GM18499 (cell line): ENCODE data around the gene LTK.
"Not testable (repeated sequence)": the region's sequence is repeated elsewhere in the genome, so short reads cannot be mapped to it uniquely, and the experiment has no call there.

ENCODE experiments used
- ATAC-seq: cut with Tn5 transposase; IDR thresholded peaks from one replicate; pipeline ENCODE4 v1.9.1; 2021; ENCODE audit warnings: moderate number of reproducible peaks; ENCODE audit not compliant: insufficient read depth, unreplicated experiment

The LTK gene

DNA sequence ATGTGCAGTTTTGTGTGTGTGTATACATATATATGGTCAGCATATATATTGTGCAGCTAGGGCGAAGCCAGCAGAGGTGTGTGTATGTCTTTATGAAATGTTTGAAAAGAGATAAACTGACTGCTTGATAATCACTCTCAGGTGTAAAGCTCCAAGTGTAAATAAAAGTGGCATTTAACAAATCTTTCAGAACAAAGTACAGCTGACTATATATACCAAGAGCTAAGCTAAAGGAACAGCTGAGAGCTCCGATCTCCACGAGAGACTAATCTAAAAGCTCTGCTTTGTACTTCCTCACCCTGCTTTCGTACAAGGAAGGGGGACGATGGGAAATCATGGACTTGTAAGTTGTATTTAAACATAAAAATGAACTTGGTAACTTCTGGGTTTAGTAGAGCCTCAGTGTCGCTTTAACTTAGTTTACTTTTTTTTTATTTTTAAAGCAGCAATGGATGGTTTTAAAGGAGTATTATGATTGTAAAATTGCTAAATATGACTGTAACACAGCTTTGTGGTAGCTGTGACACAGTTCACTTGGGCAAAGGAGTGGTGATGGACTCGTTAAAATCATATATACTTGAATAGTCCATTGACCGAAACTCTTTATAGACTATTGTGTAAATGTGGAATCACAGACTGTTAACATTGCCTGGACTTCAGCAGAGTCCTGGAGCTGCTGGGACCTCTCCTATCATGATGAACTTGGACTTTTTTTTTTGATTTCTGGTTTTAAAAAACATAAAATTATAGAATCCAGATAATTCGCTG lies 31.3 kb downstream of the LTK start:
- ATAC-seq, result no peak

- no peak for ATAC-seq
Observed at GRCh38 chr15:41480396-41481140, 33.1 kb downstream of the LTK start.

DNA sequence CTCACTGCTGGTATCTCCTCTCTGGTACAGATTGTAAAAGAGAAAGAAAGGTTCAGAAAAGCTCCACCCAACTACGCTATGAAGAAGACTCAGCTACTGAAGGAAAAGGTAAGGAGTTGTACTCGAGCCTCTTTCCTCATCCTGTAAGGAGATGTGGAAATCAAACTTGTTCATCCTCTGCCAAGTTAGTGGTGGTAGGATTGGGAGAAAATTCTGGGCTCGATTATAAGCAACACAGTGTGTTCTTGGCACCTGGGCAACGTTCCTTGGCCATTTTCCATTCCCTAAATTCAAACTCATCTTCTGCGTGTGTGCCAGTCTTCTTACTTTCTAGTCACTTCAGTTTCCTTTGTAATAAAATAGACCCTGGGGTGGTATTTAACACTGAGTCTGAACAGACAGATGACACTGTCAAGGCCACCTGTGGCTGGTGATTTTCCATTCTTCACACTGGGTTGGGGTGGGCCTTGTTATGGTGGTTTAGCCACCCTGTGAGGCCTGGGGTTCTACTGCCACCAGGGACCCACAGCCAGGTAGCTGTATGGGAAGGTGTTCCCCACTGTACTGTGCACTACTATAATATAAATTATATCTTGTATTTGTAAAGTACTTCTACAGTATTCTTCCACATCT lies 37.1 kb downstream of the LTK start:
- no peak for ATAC-seq

- no peak for ATAC-seq
Observed at GRCh38 chr15:41474941-41475340, 38.7 kb downstream of the LTK start.

DNA sequence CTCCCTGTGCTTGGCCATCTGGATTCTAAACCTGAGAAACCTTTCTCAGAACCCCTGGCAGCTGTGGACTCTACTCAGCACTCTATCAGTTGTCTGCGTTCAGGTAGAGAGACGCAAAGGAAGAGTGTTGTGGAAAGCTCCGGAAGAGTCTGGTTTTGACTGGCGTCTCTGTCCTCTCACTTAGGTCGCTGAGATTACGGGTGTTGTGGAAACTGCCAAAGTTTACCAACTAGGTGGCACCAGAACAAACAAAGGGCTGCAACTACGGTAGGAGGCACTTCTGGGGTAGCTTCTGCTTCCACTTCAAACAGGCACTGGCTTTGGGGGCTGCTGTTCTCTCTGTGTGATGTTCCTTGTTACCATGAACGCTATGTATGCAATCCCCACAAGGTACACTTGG lies 39.2 kb downstream of the LTK start:
- ATAC-seq, result no peak

- ATAC-seq, result no peak
Observed at GRCh38 chr15:41473418-41473817, 40.2 kb downstream of the LTK start.

DNA sequence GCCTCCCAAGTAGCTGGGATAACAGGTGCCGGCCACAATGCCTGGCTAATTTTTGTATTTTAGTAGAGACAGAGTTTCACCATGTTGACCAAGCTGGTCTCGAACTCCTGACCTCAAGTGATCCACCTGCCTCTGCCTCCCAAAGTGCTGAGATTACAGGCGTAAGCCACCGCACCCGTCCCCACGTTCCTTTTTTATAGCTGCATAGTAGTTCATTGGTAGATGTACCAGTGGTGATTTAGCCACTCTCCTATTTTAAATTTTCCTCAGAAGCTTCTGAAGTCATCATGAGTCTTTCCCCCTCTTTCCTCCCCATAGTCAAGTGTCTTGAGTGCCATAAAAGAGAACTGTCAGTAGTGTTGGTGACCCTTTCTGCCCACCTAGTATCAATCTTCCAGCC lies 44.0 kb downstream of the LTK start:
- ATAC-seq, result not testable (repeated sequence)

- no peak for ATAC-seq
Observed at GRCh38 chr15:41466711-41467110, 46.9 kb downstream of the LTK start.

GRCh38 chr15:41465822-41466421 lies 47.7 kb downstream of the LTK start:
- ATAC-seq, result no peak

- no peak for ATAC-seq
Observed at GRCh38 chr15:41464889-41465580, 48.6 kb downstream of the LTK start.

- no peak for ATAC-seq
Observed at GRCh38 chr15:41462084-41462795, 51.4 kb downstream of the LTK start.
